Endothelial cell of umbilical vein (primary cell): ENCODE data around the gene ZNF407. TPM values are rescaled to one million over a fixed set of nuclear protein-coding genes. Genes with fewer than 3 reads are reported as not detected.

Source experiments
- BruUV-seq: library from RNA; stranded (reverse); fragments of 400-500 nt; replicated peaks from 2 replicates; lab custom pipeline; 2021; lab: Mats Ljungman, UMichigan
- CTCF ChIA-PET: fragments of 300-600, 350-600 bp; sonication (Branson Sonifier 250); formaldehyde crosslinking; loops from one replicate; lab custom pipeline; 2021; ENCODE audit warnings: antibody characterized with exemption, inconsistent platforms; lab: Charles Lee
- POLR2A ChIA-PET: fragments of 300-600, 350-600 bp; sonication (Branson Sonifier 250); formaldehyde crosslinking; loops from one replicate; lab custom pipeline; 2021; ENCODE audit warnings: antibody characterized with exemption, inconsistent platforms; lab: Charles Lee
- DNase-seq: peaks from one replicate; pipeline ENCODE4 v3.0.0-alpha.2; 2011; ENCODE audit warnings: low read depth, low spot score
- FAIRE-seq: peaks from 2 replicates; lab custom pipeline; 2011; peaks lifted over from hg19 to GRCh38; lab: Jason Lieb, UNC
- H2AFZ ChIP-seq: 2 replicates; pipeline ENCODE4 v1.6.0; 2012; ENCODE audit warnings: low read depth, low read length, control low read depth, inconsistent platforms
- H3K27ac ChIP-seq: 2 replicates; pipeline ENCODE4 v1.5.1; 2011; ENCODE audit warnings: low read depth, mild to moderate bottlenecking, control low read depth, low read length, moderate library complexity; ENCODE audit not compliant: insufficient read depth
- H3K27me3 ChIP-seq, 2 experiments: 2 replicates each; pipeline versions ENCODE4 v1.6.0 to v1.6.1; 2011; ENCODE audit warnings: low read length in 2 of 2, mixed read lengths in 1 of 2; ENCODE audit not compliant: control insufficient read depth in 2 of 2, insufficient read depth in 2 of 2
- H3K36me3 ChIP-seq, 2 experiments: 2 replicates in 1 of 2; 3 replicates in 1 of 2; pipeline ENCODE4 v1.5.1; 2011; ENCODE audit warnings: low read length in 2 of 2, mild to moderate bottlenecking in 1 of 2, moderate library complexity in 1 of 2; ENCODE audit not compliant: control insufficient read depth in 2 of 2, insufficient read depth in 2 of 2; ENCODE audit errors: extremely low read depth in 1 of 2
- H3K4me1 ChIP-seq: 3 replicates; pipeline ENCODE4 v1.5.1; 2011; ENCODE audit warnings: mild to moderate bottlenecking, low read length; ENCODE audit not compliant: control insufficient read depth, insufficient read depth; ENCODE audit errors: extremely low read depth
- H3K4me2 ChIP-seq: 2 replicates; pipeline ENCODE4 v1.6.1; 2011; ENCODE audit warnings: low read length, control low read depth, mixed read lengths; ENCODE audit not compliant: insufficient read depth
- H3K4me3 ChIP-seq, 3 experiments: fragments of 200-600 bp in 1 of 3; sonication (generic), shearing (Covaris generic) in 1 of 3; replicated peaks in 1 of 3; 2 replicates each; pipeline ENCODE4 v1.5.1; 2011 to 2016; ENCODE audit warnings: control low read depth in 3 of 3, low read length in 3 of 3, mild to moderate bottlenecking in 2 of 3, inconsistent platforms in 1 of 3, low read depth in 1 of 3, moderate library complexity in 1 of 3; ENCODE audit not compliant: insufficient read depth in 1 of 3
- H3K79me2 ChIP-seq: 2 replicates; pipeline ENCODE4 v1.6.0; 2012; ENCODE audit warnings: low read length, inconsistent platforms; ENCODE audit not compliant: control insufficient read depth, insufficient read depth
- H3K9ac ChIP-seq: replicated peaks from 2 replicates; pipeline ENCODE3; 2011; ENCODE audit warnings: low read length, control low read depth; ENCODE audit not compliant: insufficient read depth; ENCODE audit errors: extremely low read depth
- H3K9me1 ChIP-seq: replicated peaks from 3 replicates; pipeline ENCODE4 v1.6.0; 2011; ENCODE audit warnings: mild to moderate bottlenecking, low read length; ENCODE audit not compliant: control insufficient read depth, insufficient read depth; ENCODE audit errors: extremely low read depth
- H3K9me3 ChIP-seq: replicated peaks from 2 replicates; pipeline ENCODE4 v1.5.1; 2012; ENCODE audit warnings: low read length, inconsistent platforms; ENCODE audit not compliant: control insufficient read depth, insufficient read depth
- H4K20me1 ChIP-seq: replicated peaks from 2 replicates; pipeline ENCODE3; 2011; ENCODE audit warnings: mild to moderate bottlenecking, low read length; ENCODE audit not compliant: control insufficient read depth, insufficient read depth; ENCODE audit errors: extremely low read depth
- EZH2 ChIP-seq: IDR thresholded peaks from 2 replicates; pipeline ENCODE4 v1.6.1; 2012; ENCODE audit warnings: borderline replicate concordance, low read depth, mild to moderate bottlenecking, moderate library complexity, low read length, inconsistent platforms; ENCODE audit not compliant: severe bottlenecking
- FOS ChIP-seq: IDR thresholded peaks from 2 replicates; pipeline ENCODE4 v1.6.1; 2011; ENCODE audit warnings: mild to moderate bottlenecking, low read length, moderate library complexity, borderline replicate concordance; ENCODE audit not compliant: insufficient read depth
- GATA2 ChIP-seq: IDR thresholded peaks from 2 replicates; pipeline ENCODE4 v1.7.0; 2011; ENCODE audit warnings: low read depth, mild to moderate bottlenecking, moderate library complexity, mixed read lengths, low read length; ENCODE audit not compliant: insufficient read length, insufficient read depth
- JUN ChIP-seq: IDR thresholded peaks from 2 replicates; pipeline ENCODE4 v1.6.1; 2011; ENCODE audit warnings: borderline replicate concordance, low read depth; ENCODE audit not compliant: insufficient read length, insufficient read depth
- MYC ChIP-seq: IDR thresholded peaks from one replicate; pipeline ENCODE4 v1.6.1; 2011; ENCODE audit warnings: mild to moderate bottlenecking, low read depth, low read length
- POLR2A ChIP-seq: IDR thresholded peaks from 2 replicates; pipeline ENCODE4 v1.6.1; 2012; ENCODE audit warnings: low read depth, mild to moderate bottlenecking, control low read depth, low read length
- POLR2AphosphoS5 ChIP-seq: IDR thresholded peaks from 2 replicates; pipeline ENCODE4 v1.6.1; 2012; ENCODE audit warnings: low read depth, mild to moderate bottlenecking, control low read depth, low read length, moderate library complexity; ENCODE audit not compliant: insufficient read depth
- dilution Hi-C: fragments of 300-500 bp; cut with MboI; formaldehyde crosslinking; loops from one replicate; pipeline ENCODE4 v1.15.0; 2019; ENCODE audit warnings: low sequenced_read_pairs; ENCODE audit not compliant: extremely low pct_ligation_motif_present
- intact Hi-C: fragments of 100-400 bp; cut with micrococcal nuclease; formaldehyde crosslinking; loops from one replicate; pipeline ENCODE4 v1.10.0; 2022
- polyA plus RNA-seq, 4 experiments: library from polyadenylated mRNA; depleted of rRNA in 3 of 4; stranded (reverse) in 3 of 4; unstranded in 1 of 4; fragments of >200 nt; gene quantifications; 2 replicates each; pipeline versions ENCODE4 v1.2.1 to v1.2.3, GENCODE V29; 2011 to 2012; ENCODE audit warnings: missing spikeins in 1 of 4
- total RNA-seq: library from RNA; stranded (reverse); gene quantifications from 2 replicates; pipeline ENCODE4 v1.2.3, GENCODE V29; 2021
- TF ChIP-seq, protein P1 (sequence below), 2 donors: IDR thresholded peaks; 1 replicate in 1 of 2; 2 replicates in 1 of 2; pipeline ENCODE4 v1.5.1; 2011; ENCODE audit warnings: low read length in 2 of 2, mild to moderate bottlenecking in 2 of 2, moderate library complexity in 2 of 2, control low read depth in 1 of 2, inconsistent platforms in 1 of 2, low read depth in 1 of 2; ENCODE audit not compliant: insufficient read depth in 1 of 2; ENCODE audit errors: extremely low read depth in 1 of 2
- TF ChIP-seq, protein P2 (sequence below): IDR thresholded peaks from 2 replicates; pipeline ENCODE4 v1.6.1; 2011; ENCODE audit not compliant: insufficient read depth, insufficient read length

The ZNF407 gene
- total and polyA plus RNA-seq, 2 donors (not counting 3 experiments of a cell fraction or from before 2014, with no cell fraction given): 3.8 to 20.1 TPM

DNA sequence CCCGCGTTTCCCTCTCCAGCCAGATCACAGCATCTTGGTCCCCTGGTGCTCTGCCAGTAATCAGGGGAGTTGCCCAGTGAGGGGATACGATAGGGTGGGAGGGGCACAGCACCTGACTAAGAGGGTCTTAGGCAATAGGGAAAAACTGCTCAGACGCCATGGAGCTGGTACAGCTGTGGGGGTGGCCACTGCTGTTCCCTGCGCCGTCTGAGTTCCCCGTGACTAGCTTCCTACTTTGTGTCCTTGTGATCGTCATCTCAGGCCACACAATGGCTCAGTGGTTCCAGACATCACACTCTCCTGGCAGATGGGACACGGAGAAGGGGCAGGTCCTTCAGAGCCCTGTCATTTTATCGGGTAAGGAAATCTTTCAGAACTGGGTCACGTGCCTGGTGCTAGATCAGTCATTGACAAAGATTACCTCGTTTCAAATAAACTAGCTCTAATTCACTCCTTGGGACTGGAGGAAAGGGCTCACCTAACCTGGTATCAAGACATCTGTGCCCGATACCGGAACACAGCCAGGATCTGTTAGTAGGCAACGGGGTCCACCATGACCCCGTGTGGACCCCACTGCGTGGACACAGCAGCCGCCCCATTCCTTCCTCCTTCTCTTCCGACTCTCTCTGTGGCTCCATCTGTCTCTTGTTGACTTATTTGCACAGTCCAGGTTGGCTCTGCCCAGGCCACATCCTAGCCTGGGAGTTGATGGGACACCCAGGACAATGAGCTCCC lies 509.7 kb downstream of the ZNF407 start:
- no peak for DNase-seq
- Histone ChIP-seq H3K27ac (no peak overlapping the region), H3K4me3 (no peak overlapping the region), H3K27me3 (no peaks in the 10 kb centered on the region), H3K4me1 (no peaks in the 10 kb centered on the region), H3K9ac (no peak overlapping the region), H4K20me1 (no peaks in the 10 kb centered on the region), H3K9me3 (no peaks in the 10 kb centered on the region), H3K4me2 (no peak overlapping the region), H3K9me1 (no peaks in the 10 kb centered on the region), H2AFZ (no peak overlapping the region), H3K36me3 (no peaks in the 10 kb centered on the region), H3K79me2 (no peaks in the 10 kb centered on the region)
- dilution Hi-C loops: no loop called here
- POLR2A ChIA-PET: no interaction called here
- intact Hi-C loops: no loop called here
- CTCF ChIA-PET: no interaction called here
- FAIRE-seq: no peak
- BruUV-seq: no TSS peak
- TF ChIP-seq JUN (no peak), POLR2AphosphoS5 (no peak), FOS (no peak), EZH2 (no peak), GATA2 (no peak), POLR2A (no peak), MYC (no peak)
- TF ChIP-seq, protein P1, sequence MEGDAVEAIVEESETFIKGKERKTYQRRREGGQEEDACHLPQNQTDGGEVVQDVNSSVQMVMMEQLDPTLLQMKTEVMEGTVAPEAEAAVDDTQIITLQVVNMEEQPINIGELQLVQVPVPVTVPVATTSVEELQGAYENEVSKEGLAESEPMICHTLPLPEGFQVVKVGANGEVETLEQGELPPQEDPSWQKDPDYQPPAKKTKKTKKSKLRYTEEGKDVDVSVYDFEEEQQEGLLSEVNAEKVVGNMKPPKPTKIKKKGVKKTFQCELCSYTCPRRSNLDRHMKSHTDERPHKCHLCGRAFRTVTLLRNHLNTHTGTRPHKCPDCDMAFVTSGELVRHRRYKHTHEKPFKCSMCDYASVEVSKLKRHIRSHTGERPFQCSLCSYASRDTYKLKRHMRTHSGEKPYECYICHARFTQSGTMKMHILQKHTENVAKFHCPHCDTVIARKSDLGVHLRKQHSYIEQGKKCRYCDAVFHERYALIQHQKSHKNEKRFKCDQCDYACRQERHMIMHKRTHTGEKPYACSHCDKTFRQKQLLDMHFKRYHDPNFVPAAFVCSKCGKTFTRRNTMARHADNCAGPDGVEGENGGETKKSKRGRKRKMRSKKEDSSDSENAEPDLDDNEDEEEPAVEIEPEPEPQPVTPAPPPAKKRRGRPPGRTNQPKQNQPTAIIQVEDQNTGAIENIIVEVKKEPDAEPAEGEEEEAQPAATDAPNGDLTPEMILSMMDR (IDR thresholded peaks at IDR 0.05; ENCODE audit: extremely low read depth in 1 of 2, insufficient read depth in 1 of 2, low read depth in 1 of 2, low read length in 2 of 2): no peak
- TF ChIP-seq, protein P2, sequence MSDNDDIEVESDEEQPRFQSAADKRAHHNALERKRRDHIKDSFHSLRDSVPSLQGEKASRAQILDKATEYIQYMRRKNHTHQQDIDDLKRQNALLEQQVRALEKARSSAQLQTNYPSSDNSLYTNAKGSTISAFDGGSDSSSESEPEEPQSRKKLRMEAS: no peak
